SK-N-SH treated with all-trans-retinoic acid at 6 μM for 48 hours (cell line): ENCODE results near the gene CCDC181.

ENCODE experiments used
- GLIS3 ChIP-seq: fragments of 250-450 bp; sonication (Bioruptor Pico); IDR thresholded peaks from 2 replicates; pipeline ENCODE4 v1.5.0; 2020; ENCODE audit warnings: mild to moderate bottlenecking, moderate library complexity
- POU6F1 ChIP-seq: fragments of 250-450 bp; sonication (Bioruptor Pico); IDR thresholded peaks from 2 replicates; pipeline ENCODE4 v1.8.0; 2021; ENCODE audit warnings: low read depth, mild to moderate bottlenecking, moderate library complexity, borderline replicate concordance
- TCF4 ChIP-seq: fragments of 250-450 bp; sonication (Bioruptor Pico); IDR thresholded peaks from 2 replicates; pipeline ENCODE4 v1.8.0; 2021; ENCODE audit warnings: mild to moderate bottlenecking, moderate library complexity, borderline replicate concordance

CCDC181 gene

GRCh38 chr1:169345511-169345910, 81.8 kb downstream of the CCDC181 start (continued):
- no peak for TF ChIP-seq POU6F1 (CRISPR knock-in tag)
- no peak for TF ChIP-seq TCF4 (CRISPR knock-in tag)
- no peak for TF ChIP-seq GLIS3 (CRISPR knock-in tag)
